ENCODE measurements around the gene TGFBRAP1.

TGFBRAP1 gene

DNA sequence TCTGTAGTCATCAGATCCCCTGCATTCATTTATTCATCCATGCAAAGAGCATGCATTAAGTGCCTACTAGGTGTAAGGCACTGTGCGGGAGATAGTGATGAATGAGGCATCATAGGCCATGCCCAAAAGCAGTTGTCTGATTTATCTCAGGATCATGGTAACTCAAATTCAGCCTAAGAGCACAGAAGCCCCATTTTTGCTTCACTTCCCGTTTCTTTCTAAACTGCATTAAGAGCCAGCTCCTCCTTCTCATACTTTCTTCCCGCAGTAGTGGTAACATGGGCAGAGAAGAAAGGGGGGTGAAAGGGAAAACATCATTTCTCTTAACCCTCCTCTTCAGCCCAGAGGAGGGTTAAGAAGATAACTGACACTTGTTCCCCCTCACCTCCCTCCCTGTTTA lies 85.1 kb downstream of the TGFBRAP1 start:
- H3K27ac ChIP-seq: no peak overlapping the region
- no peaks in the 10 kb centered on the region for H3K4me1 ChIP-seq (ENCODE audit: low read depth, poor library complexity, severe bottlenecking)
- H3K4me2 ChIP-seq: no peak overlapping the region
- no peaks in the 10 kb centered on the region for H4K20me1 ChIP-seq (ENCODE audit: insufficient read depth)
- H3K4me3 ChIP-seq (IDR thresholded peaks at IDR 0.05; ENCODE audit: insufficient read depth, low read depth, low read length): no peak overlapping the region
- H3K79me2 ChIP-seq (ENCODE audit: insufficient read depth, low read depth): no peaks in the 10 kb centered on the region
- no peak overlapping the region for H3K9ac ChIP-seq
- H3K36me3 ChIP-seq (ENCODE audit: insufficient read depth): no peaks in the 10 kb centered on the region
- TF ChIP-seq, protein P1, sequence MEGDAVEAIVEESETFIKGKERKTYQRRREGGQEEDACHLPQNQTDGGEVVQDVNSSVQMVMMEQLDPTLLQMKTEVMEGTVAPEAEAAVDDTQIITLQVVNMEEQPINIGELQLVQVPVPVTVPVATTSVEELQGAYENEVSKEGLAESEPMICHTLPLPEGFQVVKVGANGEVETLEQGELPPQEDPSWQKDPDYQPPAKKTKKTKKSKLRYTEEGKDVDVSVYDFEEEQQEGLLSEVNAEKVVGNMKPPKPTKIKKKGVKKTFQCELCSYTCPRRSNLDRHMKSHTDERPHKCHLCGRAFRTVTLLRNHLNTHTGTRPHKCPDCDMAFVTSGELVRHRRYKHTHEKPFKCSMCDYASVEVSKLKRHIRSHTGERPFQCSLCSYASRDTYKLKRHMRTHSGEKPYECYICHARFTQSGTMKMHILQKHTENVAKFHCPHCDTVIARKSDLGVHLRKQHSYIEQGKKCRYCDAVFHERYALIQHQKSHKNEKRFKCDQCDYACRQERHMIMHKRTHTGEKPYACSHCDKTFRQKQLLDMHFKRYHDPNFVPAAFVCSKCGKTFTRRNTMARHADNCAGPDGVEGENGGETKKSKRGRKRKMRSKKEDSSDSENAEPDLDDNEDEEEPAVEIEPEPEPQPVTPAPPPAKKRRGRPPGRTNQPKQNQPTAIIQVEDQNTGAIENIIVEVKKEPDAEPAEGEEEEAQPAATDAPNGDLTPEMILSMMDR (conservative IDR thresholded peaks at IDR 0.05; ENCODE audit: low read depth, low read length): no peak
- no peak overlapping the region for H2AFZ ChIP-seq (ENCODE audit: low read depth)
- H3K27me3 ChIP-seq (ENCODE audit: insufficient read depth, low read depth): no peaks in the 10 kb centered on the region

DNA sequence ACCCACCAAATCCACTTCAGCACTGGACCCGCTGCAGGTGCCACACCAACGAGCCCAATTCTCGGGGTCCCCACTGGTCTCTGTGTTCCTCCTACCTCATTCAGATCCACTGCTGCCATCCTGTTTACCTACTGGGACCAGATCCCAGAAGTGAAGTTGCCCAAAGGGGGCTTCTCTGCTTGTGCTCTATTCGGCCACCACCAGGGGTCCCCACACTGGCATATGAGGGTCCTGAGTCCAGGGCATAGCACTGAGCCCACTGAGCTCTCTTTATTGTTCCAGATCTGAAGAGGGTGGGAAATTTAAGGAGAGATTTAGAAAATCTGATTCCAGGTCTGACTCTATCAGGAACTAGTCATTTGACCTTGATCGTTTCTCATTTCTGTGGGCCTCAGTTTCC lies 85.6 kb downstream of the TGFBRAP1 start:
- H3K79me2 ChIP-seq (ENCODE audit: insufficient read depth, low read depth): no peaks in the 10 kb centered on the region
- no peaks in the 10 kb centered on the region for H3K27me3 ChIP-seq (ENCODE audit: insufficient read depth, low read depth)
- no peak overlapping the region for H2AFZ ChIP-seq (ENCODE audit: low read depth)
- TF ChIP-seq, protein P1 (conservative IDR thresholded peaks at IDR 0.05; ENCODE audit: low read depth, low read length): no peak
- H4K20me1 ChIP-seq (ENCODE audit: insufficient read depth): no peaks in the 10 kb centered on the region
- H3K36me3 ChIP-seq (ENCODE audit: insufficient read depth): no peaks in the 10 kb centered on the region
- no peak overlapping the region for H3K9ac ChIP-seq
- H3K4me2 ChIP-seq: no peak overlapping the region
- H3K27ac ChIP-seq: no peak overlapping the region
- H3K4me1 ChIP-seq (ENCODE audit: low read depth, poor library complexity, severe bottlenecking): no peaks in the 10 kb centered on the region
- no peak overlapping the region for H3K4me3 ChIP-seq (IDR thresholded peaks at IDR 0.05; ENCODE audit: insufficient read depth, low read depth, low read length)

DNA sequence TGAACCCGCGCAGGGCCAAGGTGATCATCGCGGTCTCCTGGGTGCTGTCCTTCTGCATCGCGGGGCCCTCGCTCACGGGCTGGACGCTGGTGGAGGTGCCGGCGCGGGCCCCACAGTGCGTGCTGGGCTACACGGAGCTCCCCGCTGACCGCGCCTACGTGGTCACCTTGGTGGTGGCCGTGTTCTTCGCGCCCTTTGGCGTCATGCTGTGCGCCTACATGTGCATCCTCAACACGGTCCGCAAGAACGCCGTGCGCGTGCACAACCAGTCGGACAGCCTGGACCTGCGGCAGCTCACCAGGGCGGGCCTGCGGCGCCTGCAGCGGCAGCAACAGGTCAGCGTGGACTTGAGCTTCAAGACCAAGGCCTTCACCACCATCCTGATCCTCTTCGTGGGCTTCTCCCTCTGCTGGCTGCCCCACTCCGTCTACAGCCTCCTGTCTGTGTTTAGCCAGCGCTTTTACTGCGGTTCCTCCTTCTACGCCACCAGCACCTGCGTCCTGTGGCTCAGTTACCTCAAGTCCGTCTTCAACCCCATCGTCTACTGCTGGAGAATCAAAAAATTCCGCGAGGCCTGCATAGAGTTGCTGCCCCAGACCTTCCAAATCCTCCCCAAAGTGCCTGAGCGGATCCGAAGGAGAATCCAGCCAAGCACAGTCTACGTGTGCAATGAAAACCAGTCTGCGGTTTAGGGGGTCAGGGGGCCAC lies 87.1 kb downstream of the TGFBRAP1 start:
- H3K79me2 ChIP-seq (ENCODE audit: insufficient read depth, low read depth): no peaks in the 10 kb centered on the region
- H3K36me3 ChIP-seq (ENCODE audit: insufficient read depth): no peaks in the 10 kb centered on the region
- TF ChIP-seq, protein P1 (conservative IDR thresholded peaks at IDR 0.05; ENCODE audit: low read depth, low read length): no peak
- H3K27ac ChIP-seq: no peak overlapping the region
- no peaks in the 10 kb centered on the region for H3K27me3 ChIP-seq (ENCODE audit: insufficient read depth, low read depth)
- no peaks in the 10 kb centered on the region for H4K20me1 ChIP-seq (ENCODE audit: insufficient read depth)
- H2AFZ ChIP-seq (ENCODE audit: low read depth): no peak overlapping the region
- H3K4me1 ChIP-seq (ENCODE audit: low read depth, poor library complexity, severe bottlenecking): no peaks in the 10 kb centered on the region
- no peak overlapping the region for H3K4me2 ChIP-seq
- H3K9ac ChIP-seq: no peak overlapping the region
- no peak overlapping the region for H3K4me3 ChIP-seq (IDR thresholded peaks at IDR 0.05; ENCODE audit: insufficient read depth, low read depth, low read length)

DNA sequence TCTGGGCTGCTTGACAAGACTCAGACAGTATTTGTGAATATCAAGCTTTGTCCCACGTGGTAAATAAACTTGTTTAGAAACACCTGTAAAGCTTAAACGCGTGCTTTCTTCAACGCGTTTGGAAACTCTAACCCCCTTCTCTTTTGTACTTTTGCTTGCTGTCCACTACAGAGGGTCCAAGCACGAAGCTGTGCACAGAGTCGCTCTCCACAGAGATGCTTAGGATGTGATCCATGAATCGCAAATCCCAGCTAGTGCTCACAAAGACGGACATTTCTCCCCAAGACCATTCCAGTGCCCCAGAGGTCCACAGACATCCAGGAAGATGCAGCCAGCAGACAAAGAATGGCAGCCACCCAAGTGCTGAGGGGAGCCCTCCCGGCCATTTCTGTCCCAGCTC lies 88.1 kb downstream of the TGFBRAP1 start, which contains the start of gene GPR45:
TSS of gene GPR45 (plus strand) at position 301 of the 400 bp plus-strand sequence. CDS start 116 bp downstream, outside the sequence.
- Histone ChIP-seq H3K27me3 (ENCODE audit: insufficient read depth, low read depth) (no peaks in the 10 kb centered on the region), H3K9ac (no peak within 1 kb of the TSS), H4K20me1 (ENCODE audit: insufficient read depth) (no peaks in the 10 kb centered on the region), H2AFZ (ENCODE audit: low read depth) (no peak within 1 kb of the TSS), H3K4me3 (IDR thresholded peaks at IDR 0.05; ENCODE audit: insufficient read depth, low read depth, low read length) (no peak within 1 kb of the TSS), H3K4me1 (ENCODE audit: low read depth, poor library complexity, severe bottlenecking) (no peaks in the 10 kb centered on the region), H3K79me2 (ENCODE audit: insufficient read depth, low read depth) (no peaks in the 10 kb centered on the region), H3K27ac (no peak within 1 kb of the TSS), H3K4me2 (no peak within 1 kb of the TSS), H3K36me3 (ENCODE audit: insufficient read depth) (no peaks in the 10 kb centered on the region)
- TF ChIP-seq, protein P1 (conservative IDR thresholded peaks at IDR 0.05; ENCODE audit: low read depth, low read length): no peak
